ENCODE results near the gene MRFAP1L1. TPM values are rescaled to one million over a fixed set of nuclear protein-coding genes. Genes with fewer than 3 reads are reported as not detected.

The MRFAP1L1 gene
- total RNA-seq, 4 donors from 2014 or later, result 56.9 to 99.9 (median 71.7) TPM

GRCh38 chr4:6692379-6692778, 17.3 kb downstream of the MRFAP1L1 start:
- intact Hi-C loops (cut with DNase I; ENCODE audit: low total_unique reads), result no loop called here
- H3K27ac ChIP-seq, result no peak overlapping the region
- no peaks in the 10 kb centered on the region for H3K9me3 ChIP-seq
- no peak overlapping the region for H3K4me3 ChIP-seq
- no peak for DNase-seq
- no peaks in the 10 kb centered on the region for H3K27me3 ChIP-seq
- H3K36me3 ChIP-seq, result no peaks in the 10 kb centered on the region
- H3K4me1 ChIP-seq, result no peaks in the 10 kb centered on the region
- TF ChIP-seq CTCF (IDR thresholded peaks at IDR 0.05) (no peak), POLR2A (IDR thresholded peaks at IDR 0.05) (no peak)

GRCh38 chr4:6689506-6689960, 20.1 kb downstream of the MRFAP1L1 start:
- Histone ChIP-seq H3K4me3 (no peak overlapping the region), H3K27me3 (no peaks in the 10 kb centered on the region), H3K9me3 (no peaks in the 10 kb centered on the region), H3K4me1 (no peaks in the 10 kb centered on the region), H3K36me3 (no peaks in the 10 kb centered on the region), H3K27ac (no peak overlapping the region)
- DNase-seq, result no peak
- intact Hi-C loops (cut with DNase I; ENCODE audit: low total_unique reads), result no loop called here
- no peak for TF ChIP-seq CTCF (IDR thresholded peaks at IDR 0.05)
- no peak for TF ChIP-seq POLR2A (IDR thresholded peaks at IDR 0.05)

GRCh38 chr4:6688879-6689505, 20.7 kb downstream of the MRFAP1L1 start:
- Histone ChIP-seq H3K9me3 (no peaks in the 10 kb centered on the region), H3K36me3 (no peaks in the 10 kb centered on the region), H3K4me1 (no peaks in the 10 kb centered on the region), H3K27me3 (no peaks in the 10 kb centered on the region), H3K4me3 (no peak overlapping the region), H3K27ac (peak overlapping the region in 1 of 2 donors; percentile 13)
- no peak for TF ChIP-seq CTCF (IDR thresholded peaks at IDR 0.05)
- no peak for DNase-seq
- intact Hi-C loops (cut with DNase I; ENCODE audit: low total_unique reads), result no loop called here

GRCh38 chr4:6687947-6688878, 21.5 kb downstream of the MRFAP1L1 start:
- H3K27ac ChIP-seq, result peak overlapping the region in 1 of 2 donors; percentile 13
- intact Hi-C loops (cut with DNase I; ENCODE audit: low total_unique reads), result no loop called here

More at GRCh38 chr4:6687947-6688878, 21.5 kb downstream of the MRFAP1L1 start:
- H3K9me3 ChIP-seq, result no peaks in the 10 kb centered on the region
- DNase-seq, result no peak
- TF ChIP-seq CTCF (IDR thresholded peaks at IDR 0.05) (no peak), POLR2A (IDR thresholded peaks at IDR 0.05) (no peak)
- H3K4me1 ChIP-seq, result no peaks in the 10 kb centered on the region
- no peaks in the 10 kb centered on the region for H3K27me3 ChIP-seq
- H3K36me3 ChIP-seq, result no peaks in the 10 kb centered on the region
- H3K4me3 ChIP-seq, result no peak overlapping the region

All from uterus (tissue), 4 donors.